Lower leg skin (tissue), 3 donors: ENCODE data around the gene FZD10.

Source experiments
- CTCF ChIP-seq, 3 donors: fragments of 450-650 bp; IDR thresholded peaks; one replicate each; pipeline ENCODE4 v1.5.1; 2016; ENCODE audit warnings: antibody characterized with exemption in 3 of 3, mild to moderate bottlenecking in 3 of 3, moderate library complexity in 2 of 3
- POLR2A ChIP-seq, 2 donors: fragments of 450-650 bp; IDR thresholded peaks; one replicate each; pipeline ENCODE4 v1.6.1; 2016 to 2017; ENCODE audit warnings: antibody characterized with exemption in 2 of 2, mild to moderate bottlenecking in 1 of 2, moderate library complexity in 1 of 2

DNA sequence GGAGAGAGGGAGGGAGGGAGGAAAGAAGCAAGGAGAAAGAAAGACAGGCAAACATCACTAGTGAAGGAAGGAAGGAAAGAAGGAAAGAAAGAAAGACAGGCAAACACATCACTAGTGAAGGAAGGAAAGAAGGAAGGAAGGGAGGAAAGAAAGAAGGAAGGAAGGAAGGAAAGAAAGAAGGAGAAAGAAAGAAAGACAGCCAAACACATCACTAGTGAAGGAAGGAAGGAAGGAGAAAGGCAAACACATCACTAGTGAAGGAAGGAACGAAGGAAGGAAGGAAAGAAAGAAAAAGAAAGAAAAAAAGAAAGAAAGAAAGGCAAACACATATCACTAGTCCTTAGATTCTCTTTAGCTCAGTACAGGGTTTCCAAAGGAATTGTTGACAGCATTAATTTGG lies 5.3 kb downstream of the FZD10 start:
- TF ChIP-seq CTCF (IDR thresholded peaks at IDR 0.05) = no peak
- TF ChIP-seq POLR2A (IDR thresholded peaks at IDR 0.05) = no peak
